Fibroblast of the conjunctiva (primary cell): ENCODE data around the gene PDZD2.
"Not testable (repeated sequence)": the region's sequence is repeated elsewhere in the genome, so short reads cannot be mapped to it uniquely, and the experiment has no call there.

ENCODE experiments used
- DNase-seq: peaks from one replicate; pipeline ENCODE4 v3.0.0-alpha.2; 2010; ENCODE audit warnings: low read depth

PDZD2 gene

GRCh38 chr5:32078855-32079254 is 439.9 kb downstream of the PDZD2 start:
- DNase-seq, result not testable (repeated sequence)

GRCh38 chr5:32080565-32080964 is 441.6 kb downstream of the PDZD2 start:
- not testable (repeated sequence) for DNase-seq

GRCh38 chr5:32082701-32083100 is 443.8 kb downstream of the PDZD2 start:
- no peak for DNase-seq

GRCh38 chr5:32083981-32084430 is 445.1 kb downstream of the PDZD2 start:
- no peak for DNase-seq

GRCh38 chr5:32087086-32088082 is 448.5 kb downstream of the PDZD2 start:
- no peak for DNase-seq

GRCh38 chr5:32088214-32088613 is 449.3 kb downstream of the PDZD2 start:
- DNase-seq, result no peak

- no peak for DNase-seq
These were observed 450.4 kb downstream of the PDZD2 start for GRCh38 chr5:32089146-32090000.

- DNase-seq, result no peak
These were observed 451.3 kb downstream of the PDZD2 start for GRCh38 chr5:32090026-32090754.

GRCh38 chr5:32090755-32091128 is 451.8 kb downstream of the PDZD2 start:
- DNase-seq, result no peak

GRCh38 chr5:32092938-32093812 is 454.2 kb downstream of the PDZD2 start:
- DNase-seq, result peak; percentile 68

GRCh38 chr5:32094691-32095090 is 455.8 kb downstream of the PDZD2 start:
- DNase-seq, result no peak

GRCh38 chr5:32095261-32095671 is 456.3 kb downstream of the PDZD2 start:
- DNase-seq, result peak; percentile 6

GRCh38 chr5:32096891-32097595 is 458.1 kb downstream of the PDZD2 start:
- peak; percentile 71 for DNase-seq

- no peak for DNase-seq
These were observed 459.4 kb downstream of the PDZD2 start for GRCh38 chr5:32098291-32098690.

GRCh38 chr5:32098890-32099310 is 460.0 kb downstream of the PDZD2 start:
- DNase-seq, result no peak

GRCh38 chr5:32099486-32100035 is 460.6 kb downstream of the PDZD2 start:
- DNase-seq, result no peak

- DNase-seq, result peak; percentile 29
These were observed 461.3 kb downstream of the PDZD2 start for GRCh38 chr5:32100230-32100629.

- DNase-seq, result no peak
These were observed 461.9 kb downstream of the PDZD2 start for GRCh38 chr5:32100691-32101302.

- no peak for DNase-seq
These were observed 463.5 kb downstream of the PDZD2 start for GRCh38 chr5:32102254-32102986.
